Astrocyte of the spinal cord (primary cell): ENCODE results near the gene NXN.
A peak's percentile ranks its signal among the peaks of the same experiment; 100 is the strongest.

Experiments
- DNase-seq: peaks from one replicate; pipeline ENCODE4 v3.0.0; 2011; ENCODE audit warnings: low read depth, low spot score
- H3K4me3 ChIP-seq: 2 replicates; pipeline ENCODE4 v1.5.1; 2011; ENCODE audit warnings: low read depth, mild to moderate bottlenecking, low read length, moderate library complexity
- in situ Hi-C: cut with HindIII; loops from 2 replicates; pipeline ENCODE4 v1.10.0; 2017; ENCODE audit warnings: low sequenced_read_pairs
- TF ChIP-seq, protein P1 (sequence below): IDR thresholded peaks from 2 replicates; pipeline ENCODE4 v1.5.1; 2012; ENCODE audit warnings: low read depth, mild to moderate bottlenecking, low read length, inconsistent platforms

The NXN gene

DNA sequence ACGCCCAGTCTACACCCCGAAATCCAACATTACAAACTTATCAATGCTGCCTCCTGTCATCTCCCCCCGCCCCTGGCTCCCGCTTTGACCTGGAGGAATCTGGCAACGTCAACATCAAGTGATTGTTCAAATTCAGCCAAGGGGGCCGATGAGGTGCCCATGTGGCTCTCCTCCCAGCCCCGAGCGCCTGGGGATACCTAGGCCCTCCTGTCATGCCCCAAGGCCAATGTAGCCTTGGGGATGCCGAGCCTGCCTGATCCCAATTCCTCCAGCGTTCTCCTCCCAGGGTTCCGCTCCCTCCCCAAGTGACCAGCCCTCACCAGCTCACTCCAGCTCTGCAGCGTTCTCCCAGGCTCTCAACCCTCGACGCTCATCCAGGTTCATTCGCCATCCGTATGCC is 59.4 kb downstream of the NXN start:
- no peak overlapping the region for H3K4me3 ChIP-seq
- in situ Hi-C loops: no loop called here
- TF ChIP-seq, protein P1, sequence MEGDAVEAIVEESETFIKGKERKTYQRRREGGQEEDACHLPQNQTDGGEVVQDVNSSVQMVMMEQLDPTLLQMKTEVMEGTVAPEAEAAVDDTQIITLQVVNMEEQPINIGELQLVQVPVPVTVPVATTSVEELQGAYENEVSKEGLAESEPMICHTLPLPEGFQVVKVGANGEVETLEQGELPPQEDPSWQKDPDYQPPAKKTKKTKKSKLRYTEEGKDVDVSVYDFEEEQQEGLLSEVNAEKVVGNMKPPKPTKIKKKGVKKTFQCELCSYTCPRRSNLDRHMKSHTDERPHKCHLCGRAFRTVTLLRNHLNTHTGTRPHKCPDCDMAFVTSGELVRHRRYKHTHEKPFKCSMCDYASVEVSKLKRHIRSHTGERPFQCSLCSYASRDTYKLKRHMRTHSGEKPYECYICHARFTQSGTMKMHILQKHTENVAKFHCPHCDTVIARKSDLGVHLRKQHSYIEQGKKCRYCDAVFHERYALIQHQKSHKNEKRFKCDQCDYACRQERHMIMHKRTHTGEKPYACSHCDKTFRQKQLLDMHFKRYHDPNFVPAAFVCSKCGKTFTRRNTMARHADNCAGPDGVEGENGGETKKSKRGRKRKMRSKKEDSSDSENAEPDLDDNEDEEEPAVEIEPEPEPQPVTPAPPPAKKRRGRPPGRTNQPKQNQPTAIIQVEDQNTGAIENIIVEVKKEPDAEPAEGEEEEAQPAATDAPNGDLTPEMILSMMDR: no peak
- DNase-seq: no peak

DNA sequence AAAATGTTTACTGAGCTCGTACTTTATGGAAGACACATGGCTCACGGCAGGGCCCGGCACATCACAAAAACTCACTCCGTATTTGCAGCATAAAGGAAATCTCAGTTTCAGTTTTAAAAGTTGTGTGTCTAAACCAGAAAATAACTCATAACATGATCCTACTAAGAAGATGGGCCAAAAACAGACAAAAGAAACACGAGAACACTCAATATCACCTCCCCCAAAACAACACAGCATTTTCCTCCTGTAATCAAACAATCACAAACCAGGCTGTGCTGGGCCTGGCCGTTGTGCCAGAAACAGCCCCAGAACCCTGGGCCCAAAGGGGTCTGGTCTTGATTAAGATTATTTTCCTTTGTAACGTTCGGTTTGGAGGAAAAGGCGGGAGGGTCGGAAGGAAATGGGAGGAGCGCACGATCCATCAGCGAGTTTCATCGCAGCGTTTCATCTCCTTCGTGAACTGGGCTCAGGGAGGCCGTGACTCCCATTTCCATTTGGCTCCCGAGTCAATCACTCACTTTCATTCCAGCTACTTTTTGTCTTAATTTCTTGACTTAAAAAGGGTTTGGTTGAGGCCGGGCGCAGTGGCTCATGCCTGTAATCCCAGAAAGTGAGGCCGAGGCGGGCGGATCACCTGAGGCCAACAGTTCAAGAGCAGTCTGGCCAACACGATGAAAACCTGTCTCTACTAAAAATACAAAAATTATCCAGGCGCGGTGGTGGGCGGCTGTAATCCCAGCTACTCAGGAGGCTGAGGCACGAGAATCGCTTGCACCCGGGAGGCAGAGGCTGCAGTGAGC is 61.4 kb downstream of the NXN start:
- H3K4me3 ChIP-seq: no peak overlapping the region
- no peak for DNase-seq
- in situ Hi-C loops: no loop called here
- TF ChIP-seq, protein P1: no peak

DNA sequence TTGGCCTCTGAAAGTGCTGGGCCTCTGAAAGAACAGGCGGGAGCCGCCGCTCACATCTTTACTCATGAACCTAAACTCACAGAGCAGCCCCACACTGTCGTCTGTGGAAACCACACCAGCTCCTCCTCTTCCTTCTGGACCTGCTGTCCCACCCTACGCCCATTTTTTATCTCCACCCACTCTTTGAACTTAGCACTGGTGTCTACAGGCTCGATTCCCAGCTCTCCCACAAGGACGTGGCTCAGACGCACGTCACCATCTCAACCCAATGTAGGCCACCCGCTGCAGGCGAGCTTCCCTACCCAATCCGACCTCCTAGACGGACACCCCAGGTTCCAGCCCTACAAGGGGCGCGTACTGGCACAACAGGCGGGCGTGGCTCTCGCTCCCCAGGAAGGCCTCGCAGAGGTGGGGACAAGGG is 62.2 kb downstream of the NXN start:
- no peak overlapping the region for H3K4me3 ChIP-seq
- TF ChIP-seq, protein P1: no peak
- no peak for DNase-seq
- in situ Hi-C loops: no loop called here

DNA sequence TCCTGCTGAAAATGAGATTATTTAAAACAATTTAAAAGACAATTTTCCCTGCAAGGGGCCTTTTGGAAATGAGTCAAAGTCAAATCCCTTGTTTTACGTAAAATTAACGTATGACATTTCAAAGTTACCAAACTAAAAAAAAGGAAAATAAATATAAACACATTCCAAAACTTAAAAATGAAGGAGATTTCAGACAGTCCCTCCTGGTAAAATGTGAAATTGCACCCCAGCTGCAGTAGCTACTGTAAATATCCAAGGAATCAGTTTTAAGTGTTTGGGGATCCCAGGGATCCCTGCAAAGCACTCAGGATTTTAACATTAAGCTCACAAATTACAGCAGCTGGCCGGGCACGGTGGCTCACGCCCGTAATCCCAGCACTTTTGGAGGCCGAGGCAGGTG is 63.3 kb downstream of the NXN start:
- H3K4me3 ChIP-seq: no peak overlapping the region
- DNase-seq: no peak
- TF ChIP-seq, protein P1: peak; percentile 13
- in situ Hi-C loops: no loop called here

DNA sequence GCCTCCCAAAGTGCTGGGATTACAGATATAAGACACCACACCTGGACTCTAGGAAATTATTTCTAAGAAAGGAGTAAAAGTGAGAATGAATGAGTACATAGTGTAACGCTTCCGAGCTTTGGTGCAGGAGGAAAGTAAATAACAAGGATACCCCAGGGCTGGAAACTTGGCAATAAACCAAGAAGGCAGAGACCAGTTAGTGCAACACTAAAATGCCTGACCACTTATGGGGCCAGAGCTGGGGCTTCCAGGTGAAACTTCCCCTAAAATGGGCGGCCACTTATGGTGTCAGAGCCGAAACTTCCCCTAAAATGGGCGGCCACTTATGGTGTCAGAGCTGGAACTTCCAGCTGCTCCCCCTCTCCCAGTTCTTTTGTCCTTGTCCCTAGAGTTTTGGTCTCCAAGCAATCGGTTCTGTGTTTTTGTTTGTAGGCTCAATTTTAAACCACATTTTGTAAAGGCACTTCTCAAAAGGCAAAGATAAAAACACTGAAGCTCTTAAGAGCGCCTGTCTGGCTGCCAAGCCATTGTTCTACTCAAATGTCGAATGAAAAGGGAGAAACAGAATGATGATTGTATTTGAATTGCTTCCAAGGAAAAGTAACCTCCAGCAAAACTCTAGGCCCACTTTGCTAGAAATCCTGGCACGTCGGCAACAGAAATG is 63.9 kb downstream of the NXN start:
- H3K4me3 ChIP-seq: no peak overlapping the region
- peak; percentile 72 for DNase-seq
- in situ Hi-C loops: no loop called here
- TF ChIP-seq, protein P1: no peak

DNA sequence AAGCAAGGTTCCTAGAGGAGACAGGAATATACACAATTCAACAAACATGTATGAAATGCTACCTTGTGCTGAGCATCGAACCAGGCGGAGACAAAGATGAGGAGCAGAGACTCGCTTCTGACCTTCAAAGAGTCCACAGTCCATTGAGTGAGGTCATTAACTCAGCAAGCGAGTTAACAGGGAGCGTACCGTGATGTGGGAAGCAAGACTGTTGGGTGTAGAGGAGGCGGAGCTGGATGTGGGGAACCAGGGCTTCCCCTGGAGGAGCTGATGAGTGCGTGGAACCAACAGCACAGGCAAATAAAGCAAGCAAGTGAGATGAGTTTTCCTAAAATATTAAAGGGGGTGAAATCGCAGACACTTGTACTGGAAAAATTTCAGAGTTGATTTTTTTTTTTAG is 65.0 kb downstream of the NXN start:
- H3K4me3 ChIP-seq: no peak overlapping the region
- no peak for DNase-seq
- in situ Hi-C loops: no loop called here
- TF ChIP-seq, protein P1: no peak
